GM12878 (cell line): ENCODE measurements around the gene IL1RL2. TPM values are rescaled to one million over a fixed set of nuclear protein-coding genes. Genes with fewer than 3 reads are reported as not detected.

Source experiments
- ATAC-seq: fragments of 200-7000 bp; cut with Tn5 transposase; 3 replicates; pipeline ENCODE4 v1.9.1; 2020; ENCODE audit warnings: mild to moderate bottlenecking, moderate library complexity
- BruUV-seq: library from RNA; stranded (reverse); fragments of 400-500 nt; replicated peaks from 2 replicates; lab custom pipeline; 2021; lab: Mats Ljungman, UMichigan
- CTCF ChIA-PET: fragments of 300-600 bp; sonication (Branson Sonifier 250); formaldehyde crosslinking; extraction: SDS; loops from one replicate; lab custom pipeline; 2021; ENCODE audit warnings: inconsistent platforms; lab: Yijun Ruan, JAX
- POLR2A ChIA-PET: fragments of 350-600 bp; formaldehyde crosslinking; extraction: SDS; loops from one replicate; lab custom pipeline; 2021; ENCODE audit warnings: inconsistent platforms; lab: Charles Lee
- RAD21 ChIA-PET: fragments of 300-600 bp; sonication (Branson Sonifier 250); formaldehyde crosslinking; loops from one replicate; lab custom pipeline; 2023; ENCODE audit warnings: antibody characterized with exemption; ENCODE audit not compliant: unreplicated experiment; lab: Charles Lee
- SMC1A ChIA-PET: fragments of 300-600 bp; sonication (Branson Sonifier 250); formaldehyde crosslinking; loops from one replicate; lab custom pipeline; 2023; ENCODE audit not compliant: unreplicated experiment, uncharacterized antibody; lab: Charles Lee
- DNase-seq: peaks from one replicate; pipeline ENCODE4 v3.0.0-alpha.2; 2011; ENCODE audit warnings: low read depth, low spot score
- FAIRE-seq: peaks from 3 replicates; lab custom pipeline; 2011; peaks lifted over from hg19 to GRCh38; lab: Jason Lieb, UNC
- H2AFZ ChIP-seq: 2 replicates; pipeline ENCODE4 v1.6.0; 2011; ENCODE audit warnings: low read depth, low read length, control low read depth; ENCODE audit not compliant: control insufficient read depth
- H3K27ac ChIP-seq: 2 replicates; pipeline ENCODE4 v1.5.1; 2011; ENCODE audit warnings: control low read depth; ENCODE audit not compliant: control insufficient read depth, insufficient read depth
- H3K27me3 ChIP-seq, 2 experiments: replicated peaks in 1 of 2; 2 replicates each; pipeline versions ENCODE4 v1.6.0 to v1.6.1; 2011; ENCODE audit warnings: low read length in 1 of 2; ENCODE audit not compliant: control insufficient read depth in 2 of 2, insufficient read depth in 2 of 2
- H3K36me3 ChIP-seq, 2 experiments: 2 replicates each; pipeline ENCODE4 v1.5.1; 2011; ENCODE audit warnings: low read length in 1 of 2; ENCODE audit not compliant: control insufficient read depth in 2 of 2, insufficient read depth in 2 of 2
- H3K4me1 ChIP-seq: 2 replicates; pipeline ENCODE4 v1.6.1; 2011; ENCODE audit warnings: mild to moderate bottlenecking, low read length, moderate library complexity, mixed read lengths; ENCODE audit not compliant: control insufficient read depth, insufficient read depth
- H3K4me2 ChIP-seq: 2 replicates; pipeline ENCODE4 v1.6.0; 2011; ENCODE audit warnings: control low read depth; ENCODE audit not compliant: control insufficient read depth, insufficient read depth
- H3K4me3 ChIP-seq: fragments of 200-600 bp; sonication (generic); 2 replicates; pipeline ENCODE4 v1.5.1; 2016
- H3K79me2 ChIP-seq: 2 replicates; pipeline ENCODE4 v1.6.0; 2011; ENCODE audit warnings: low read length; ENCODE audit not compliant: control insufficient read depth, insufficient read depth
- H3K9ac ChIP-seq: 2 replicates; pipeline ENCODE4 v1.8.0; 2011; ENCODE audit warnings: low read length, control low read depth, mixed read lengths; ENCODE audit not compliant: control insufficient read depth, insufficient read depth
- H3K9me3 ChIP-seq: replicated peaks from 3 replicates; pipeline ENCODE4 v1.5.1; 2011; ENCODE audit warnings: mild to moderate bottlenecking, low read length; ENCODE audit not compliant: control insufficient read depth, insufficient read depth
- H4K20me1 ChIP-seq: 2 replicates; pipeline ENCODE4 v1.6.0; 2011; ENCODE audit not compliant: control insufficient read depth, insufficient read depth
- BHLHE40 ChIP-seq, 2 experiments: fragments of 450-650 bp in 1 of 2; IDR thresholded peaks; 2 replicates each; pipeline ENCODE4 v1.6.1; 2011 to 2017; ENCODE audit warnings: low read depth in 2 of 2, borderline replicate concordance in 1 of 2, improper control_type of control experiment in 1 of 2, low read length in 1 of 2, mild to moderate bottlenecking in 1 of 2
- CEBPZ ChIP-seq: fragments of 150-350 bp; IDR thresholded peaks from 2 replicates; pipeline ENCODE4 v1.6.1; 2016; ENCODE audit warnings: low read depth, low read length
- CHD2 ChIP-seq: IDR thresholded peaks from 2 replicates; pipeline ENCODE4 v1.6.1; 2011; ENCODE audit warnings: low read depth, low read length, improper control_type of control experiment, borderline replicate concordance
- NR2F1 ChIP-seq: fragments of 450-650 bp; conservative IDR thresholded peaks from 2 replicates; pipeline ENCODE4 v1.6.1; 2017; ENCODE audit warnings: mild to moderate bottlenecking
- PAX5 ChIP-seq: IDR thresholded peaks from 2 replicates; pipeline ENCODE4 v1.6.1; 2011; ENCODE audit warnings: low read depth, low read length, borderline replicate concordance
- RELB ChIP-seq: fragments of 450-650 bp; IDR thresholded peaks from 2 replicates; pipeline ENCODE4 v1.6.1; 2017; ENCODE audit warnings: low read depth, mild to moderate bottlenecking, moderate library complexity
- RUNX3 ChIP-seq: IDR thresholded peaks from 2 replicates; pipeline ENCODE4 v1.6.1; 2012; ENCODE audit warnings: low read length, inconsistent platforms
- SUPT20H ChIP-seq: IDR thresholded peaks from 2 replicates; pipeline ENCODE4 v1.6.1; 2011; ENCODE audit warnings: low read depth, mild to moderate bottlenecking, low read length, moderate library complexity, borderline replicate concordance; ENCODE audit not compliant: control insufficient read depth
- TCF12 ChIP-seq: IDR thresholded peaks from 2 replicates; pipeline ENCODE4 v1.6.1; 2011; ENCODE audit warnings: low read depth, mild to moderate bottlenecking, low read length
- ZNF687 ChIP-seq: fragments of 450-650 bp; IDR thresholded peaks from 2 replicates; pipeline ENCODE4 v1.6.1; 2017; ENCODE audit warnings: mild to moderate bottlenecking, moderate library complexity
- WGBS: methylation state at CpG from one replicate; pipeline ENCODE4 v1.1.6; 2016; ENCODE audit warnings: low lambda C conversion rate; ENCODE audit not compliant: insufficient replicate concordance, insufficient coverage; ENCODE audit errors: missing lambda C conversion rate; 5-methylcytosine and 5-hydroxymethylcytosine counted together
- in situ Hi-C: fragments of 300-500 bp; cut with MboI; formaldehyde crosslinking; loops from 9 replicates; pipeline ENCODE4 v1.14.3; 2018; ENCODE audit warnings: mixed read lengths
- intact Hi-C: fragments of 100-400 bp; cut with micrococcal nuclease; formaldehyde crosslinking; loops from one replicate; pipeline ENCODE4 v1.14.2; 2022; ENCODE audit not compliant: unreplicated experiment
- polyA plus RNA-seq, 11 experiments: library from polyadenylated mRNA; depleted of rRNA in 4 of 11; unstranded in 6 of 11; stranded (reverse) in 5 of 11; fragments of >200 nt; fragmentation: Nextera tagmentation in 4 of 11; fragmentation: Illumina TruSeq in 1 of 11; extraction: Ambion mirVana in 4 of 11; extraction: Trizol in 1 of 11; gene quantifications; 1 replicate in 1 of 11; 2 replicates in 10 of 11; pipeline versions ENCODE4 v1.2.1 to v1.2.3, GENCODE V29; 2011 to 2016; ENCODE audit warnings: inconsistent platforms in 2 of 11, missing spikeins in 2 of 11, low read depth in 1 of 11
- total RNA-seq, 4 experiments: library from RNA; depleted of rRNA in 3 of 4; stranded (reverse); fragments of >200 nt in 3 of 4; fragmentation: Illumina TruSeq in 1 of 4; extraction: Trizol in 1 of 4; gene quantifications; 2 replicates each; pipeline versions ENCODE4 v1.2.1 to v1.2.3, GENCODE V29; 2013 to 2021

The IL1RL2 gene
- total and polyA plus RNA-seq, 10 of the 15 experiments (the other 5 are each of a cell fraction or from before 2014, with no cell fraction given) = not detected

- TF ChIP-seq CEBPZ = no peak
- TF ChIP-seq BHLHE40 (IDR thresholded peaks at IDR 0.05; ENCODE audit: borderline replicate concordance in 1 of 2, low read depth in 2 of 2, low read length in 1 of 2) = no peak
- no peak for TF ChIP-seq TCF12
- TF ChIP-seq NR2F1 = no peak
- no peak for TF ChIP-seq CHD2
- TF ChIP-seq, all 136 proteins: peak for 0
Measured at GRCh38 chr2:102237176-102237575, 50.4 kb downstream of the IL1RL2 start (continued).

- no peak overlapping the region for H3K4me3 ChIP-seq
- FAIRE-seq (no peak), ATAC-seq (no peak), DNase-seq (no peak)
- ChIA-PET RAD21 (interaction anchor here (0.7 to 5.9 kb wide), 9 partner anchors 120 to 354 kb away, joined by 3 to 124 read pairs (median 55); no protein-coding TSS in a partner anchor), POLR2A (interaction anchor here (1.2 to 3.8 kb wide), 3 partner anchors 129 to 213 kb away, joined by 3 to 32 read pairs (median 8); no protein-coding TSS in a partner anchor), CTCF (interaction anchor here (0.5 to 13.1 kb wide), 10 partner anchors 14 to 378 kb away, joined by 3 to 370 read pairs (median 25); no protein-coding TSS in a partner anchor), SMC1A (interaction anchor here (0.8 to 9.8 kb wide), 11 partner anchors 13 to 354 kb away, joined by 3 to 157 read pairs (median 44); no protein-coding TSS in a partner anchor)
- H3K9ac ChIP-seq = no peak overlapping the region
- no peaks in the 10 kb centered on the region for H3K27me3 ChIP-seq
- H3K4me1 ChIP-seq = peaks cover 13% of the 10 kb centered on the region; the same call in 1 of the 2 replicates
- H3K79me2 ChIP-seq = no peaks in the 10 kb centered on the region
- H3K27ac ChIP-seq = no peak overlapping the region
- BruUV-seq = no TSS peak
- intact Hi-C loops = loop anchor here (5.0 kb wide), 1 partner anchor 336 kb away; no protein-coding TSS in a partner anchor
- no peaks in the 10 kb centered on the region for H4K20me1 ChIP-seq
- no peak overlapping the region; the same call in 1 of the 2 replicates for H3K4me2 ChIP-seq
- in situ Hi-C loops = loop anchor here (5.0 kb wide), 1 partner anchor 216 kb away; no protein-coding TSS in a partner anchor
- H3K9me3 ChIP-seq = no peaks in the 10 kb centered on the region; the same call in 2 of the 3 replicates
- WGBS = 17% methylated on average over 10 of the region's 10 CpGs
- no peaks in the 10 kb centered on the region for H3K36me3 ChIP-seq
- no peak overlapping the region; the same call in 1 of the 2 replicates for H2AFZ ChIP-seq
- TF ChIP-seq RUNX3 (peak; percentile 39; the same call in 1 of the 2 replicates), ZNF687 (0 out of 2 replicates have a peak, but pooled peaks have one; percentile 43), PAX5 (peak; percentile 92), RELB (peak; percentile 29; the same call in 1 of the 2 replicates), SUPT20H (no peak), NR2F1 (peak; percentile 57)
Measured at GRCh38 chr2:102238039-102238756, 51.4 kb downstream of the IL1RL2 start.
